ENCODE data around the gene CLHC1. TPM values are rescaled to one million over a fixed set of nuclear protein-coding genes. Genes with fewer than 3 reads are reported as not detected.

CLHC1 gene
- total and polyA plus RNA-seq, 10 of the 15 experiments (the other 5 are each of a cell fraction or from before 2014, with no cell fraction given), result 2.6 to 6.8 (median 4.7) TPM

DNA sequence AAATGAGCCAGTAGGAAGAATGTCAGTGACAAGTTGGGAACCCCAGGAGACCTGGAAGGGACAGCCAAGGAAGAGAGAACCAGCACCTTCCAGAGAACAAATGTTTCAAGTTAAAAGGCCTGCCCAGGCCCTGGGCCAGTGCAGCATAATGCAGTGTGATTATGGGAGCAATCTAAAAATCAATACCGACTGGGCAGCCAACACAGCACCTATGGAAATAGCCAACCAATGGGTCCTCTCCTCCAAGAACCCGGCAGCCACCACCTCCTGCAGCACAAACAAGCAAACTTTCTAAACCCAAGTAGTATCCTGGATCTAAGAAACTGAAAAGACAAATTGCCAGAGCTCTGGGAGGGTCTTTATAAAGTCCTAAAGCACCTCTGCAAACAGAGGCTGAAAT is 71.7 kb downstream of the CLHC1 start (continued):
- TF ChIP-seq BACH1 (IDR thresholded peaks at IDR 0.05; ENCODE audit: borderline replicate concordance) (no peak), RAD51 (IDR thresholded peaks at IDR 0.05) (no peak)

DNA sequence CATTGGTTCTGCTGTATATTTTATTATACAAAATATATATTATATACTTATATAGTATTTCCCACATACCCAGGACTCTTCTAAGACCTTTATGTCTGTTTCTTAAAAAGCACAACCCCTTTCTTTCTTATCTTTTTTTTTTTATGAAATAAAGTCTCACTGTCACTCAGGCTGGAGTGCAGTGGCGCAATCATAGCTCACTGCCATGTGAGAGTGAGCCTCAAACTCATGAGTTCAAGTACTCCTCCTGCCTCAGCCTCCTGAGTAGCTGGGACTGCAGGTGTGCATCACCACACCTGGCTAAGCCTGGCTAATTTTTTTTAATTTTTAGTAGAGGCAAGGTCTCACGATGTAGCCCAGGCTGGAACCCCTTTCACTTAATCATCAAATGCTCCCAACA is 72.3 kb downstream of the CLHC1 start:
- no TSS peak for BruUV-seq (replicated peaks)
- no peaks in the 10 kb centered on the region for H3K36me3 ChIP-seq (ENCODE audit: control insufficient read depth in 2 of 2, insufficient read depth in 2 of 2, low read length in 1 of 2)
- SMC1A ChIA-PET (ENCODE audit: uncharacterized antibody, unreplicated experiment), result interaction anchor here (0.6 to 3.1 kb wide), 10 partner anchors 9 to 280 kb away, joined by 4 to 15 read pairs (median 8); no protein-coding TSS in a partner anchor
- no peaks in the 10 kb centered on the region for H3K9me3 ChIP-seq (replicated peaks; ENCODE audit: control insufficient read depth, insufficient read depth, low read length)
- H2AFZ ChIP-seq (ENCODE audit: control insufficient read depth, low read depth, low read length), result no peak overlapping the region
- POLR2A ChIA-PET, result interaction anchor here (0.6 to 2.2 kb wide), 2 partner anchors 110 to 1389 kb away, joined by 3 to 6 read pairs; partner anchors contain the start of gene RTN4
- no peak overlapping the region for H3K4me3 ChIP-seq
- ATAC-seq, result no peak
- no peaks in the 10 kb centered on the region for H3K79me2 ChIP-seq (ENCODE audit: control insufficient read depth, insufficient read depth, low read length)
- no peak for FAIRE-seq
- TF ChIP-seq JUND (IDR thresholded peaks at IDR 0.05; ENCODE audit: low read depth, low read length), result no peak
- no peaks in the 10 kb centered on the region for H3K27me3 ChIP-seq (replicated peaks in 1 of 2; ENCODE audit: control insufficient read depth in 2 of 2, insufficient read depth in 2 of 2, low read length in 1 of 2)
- WGBS (ENCODE audit: insufficient coverage, insufficient replicate concordance, low lambda C conversion rate, missing lambda C conversion rate), result 75% methylated on average over 2 of the region's 2 CpGs
- H3K4me2 ChIP-seq (ENCODE audit: control insufficient read depth, insufficient read depth), result no peak overlapping the region
- H3K27ac ChIP-seq (ENCODE audit: control insufficient read depth, insufficient read depth), result no peak overlapping the region
- no peak for DNase-seq (ENCODE audit: low read depth, low spot score)
- intact Hi-C loops (cut with micrococcal nuclease; ENCODE audit: unreplicated experiment) (no loop called here), in situ Hi-C loops (cut with MboI) (no loop called here)
- H3K4me1 ChIP-seq (ENCODE audit: control insufficient read depth, insufficient read depth, low read length), result peaks cover 9% of the 10 kb centered on the region
- CTCF ChIA-PET, result interaction anchor here (1.0 to 1.8 kb wide), 4 partner anchors 9 to 1053 kb away, joined by 3 to 15 read pairs (median 4); no protein-coding TSS in a partner anchor
- RAD21 ChIA-PET (ENCODE audit: unreplicated experiment), result interaction anchor here (0.8 to 2.4 kb wide), 7 partner anchors 9 to 124 kb away, joined by 3 to 10 read pairs (median 6); partner anchors contain the start of gene RTN4
- no peaks in the 10 kb centered on the region for H4K20me1 ChIP-seq (ENCODE audit: control insufficient read depth, insufficient read depth)
- no peak overlapping the region for H3K9ac ChIP-seq (ENCODE audit: control insufficient read depth, insufficient read depth, low read length)

DNA sequence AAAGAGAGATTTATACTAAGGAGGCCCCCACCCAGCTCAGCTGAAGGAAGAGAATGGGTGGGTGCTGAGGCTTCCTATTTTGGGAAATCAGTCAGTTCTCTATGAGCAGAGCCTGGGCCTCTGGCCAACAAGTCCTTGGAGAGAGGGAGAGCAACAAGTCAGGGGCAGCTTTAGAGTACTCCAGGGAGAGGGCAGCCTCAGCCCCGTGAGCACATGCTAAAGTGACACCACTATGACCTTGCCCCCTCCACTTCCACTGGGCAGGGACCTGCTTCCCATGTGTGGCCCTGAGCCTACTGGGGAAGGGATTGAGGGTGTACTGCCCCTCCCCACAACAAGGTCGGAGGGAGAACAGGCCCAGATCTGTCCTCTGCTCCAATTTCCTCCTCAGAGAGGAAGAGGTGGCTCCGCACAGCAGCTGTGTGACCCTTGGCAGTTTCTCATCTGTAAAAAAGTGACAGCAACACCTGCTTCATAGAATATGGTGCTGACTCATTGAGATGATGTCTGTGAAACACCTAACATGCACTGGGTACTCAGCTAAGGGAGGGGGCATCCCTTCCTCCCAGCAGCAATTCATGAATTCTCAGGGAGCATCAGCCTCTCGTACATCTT is 72.9 kb downstream of the CLHC1 start:
- H3K4me3 ChIP-seq, result no peak overlapping the region
- in situ Hi-C loops (cut with MboI) (no loop called here), intact Hi-C loops (cut with micrococcal nuclease; ENCODE audit: unreplicated experiment) (no loop called here)
- FAIRE-seq (no peak), ATAC-seq (peak; percentile 71), DNase-seq (ENCODE audit: low read depth, low spot score) (no peak)
- ChIA-PET CTCF (interaction anchor here (1.0 to 1.8 kb wide), 4 partner anchors 9 to 1052 kb away, joined by 3 to 15 read pairs (median 4); no protein-coding TSS in a partner anchor), POLR2A (interaction anchor here (0.6 to 2.2 kb wide), 3 partner anchors 109 to 1389 kb away, joined by 3 to 10 read pairs (median 6); partner anchors contain the start of gene RTN4), SMC1A (ENCODE audit: uncharacterized antibody, unreplicated experiment) (interaction anchor here (0.6 to 3.1 kb wide), 13 partner anchors 8 to 280 kb away, joined by 3 to 15 read pairs (median 6); no protein-coding TSS in a partner anchor), RAD21 (ENCODE audit: unreplicated experiment) (interaction anchor here (0.8 to 2.4 kb wide), 7 partner anchors 9 to 124 kb away, joined by 3 to 10 read pairs (median 6); partner anchors contain the start of gene RTN4)
- H3K27ac ChIP-seq (ENCODE audit: control insufficient read depth, insufficient read depth), result peak overlapping the region; percentile 29; the same call in 1 of the 2 replicates
- H3K9me3 ChIP-seq (replicated peaks; ENCODE audit: control insufficient read depth, insufficient read depth, low read length), result no peaks in the 10 kb centered on the region
- no peaks in the 10 kb centered on the region for H3K27me3 ChIP-seq (replicated peaks in 1 of 2; ENCODE audit: control insufficient read depth in 2 of 2, insufficient read depth in 2 of 2, low read length in 1 of 2)
- H3K36me3 ChIP-seq (ENCODE audit: control insufficient read depth in 2 of 2, insufficient read depth in 2 of 2, low read length in 1 of 2), result no peaks in the 10 kb centered on the region
- H3K9ac ChIP-seq (ENCODE audit: control insufficient read depth, insufficient read depth, low read length), result no peak overlapping the region
- 35% methylated on average over 4 of the region's 4 CpGs for WGBS (ENCODE audit: insufficient coverage, insufficient replicate concordance, low lambda C conversion rate, missing lambda C conversion rate)
- H2AFZ ChIP-seq (ENCODE audit: control insufficient read depth, low read depth, low read length), result peak overlapping the region; percentile 66
- H3K4me2 ChIP-seq (ENCODE audit: control insufficient read depth, insufficient read depth), result peak overlapping the region; percentile 60
- H3K4me1 ChIP-seq (ENCODE audit: control insufficient read depth, insufficient read depth, low read length), result peaks cover 10% of the 10 kb centered on the region
- H4K20me1 ChIP-seq (ENCODE audit: control insufficient read depth, insufficient read depth), result no peaks in the 10 kb centered on the region
- BruUV-seq (replicated peaks), result no TSS peak
- no peaks in the 10 kb centered on the region for H3K79me2 ChIP-seq (ENCODE audit: control insufficient read depth, insufficient read depth, low read length)
- TF ChIP-seq, protein P1, sequence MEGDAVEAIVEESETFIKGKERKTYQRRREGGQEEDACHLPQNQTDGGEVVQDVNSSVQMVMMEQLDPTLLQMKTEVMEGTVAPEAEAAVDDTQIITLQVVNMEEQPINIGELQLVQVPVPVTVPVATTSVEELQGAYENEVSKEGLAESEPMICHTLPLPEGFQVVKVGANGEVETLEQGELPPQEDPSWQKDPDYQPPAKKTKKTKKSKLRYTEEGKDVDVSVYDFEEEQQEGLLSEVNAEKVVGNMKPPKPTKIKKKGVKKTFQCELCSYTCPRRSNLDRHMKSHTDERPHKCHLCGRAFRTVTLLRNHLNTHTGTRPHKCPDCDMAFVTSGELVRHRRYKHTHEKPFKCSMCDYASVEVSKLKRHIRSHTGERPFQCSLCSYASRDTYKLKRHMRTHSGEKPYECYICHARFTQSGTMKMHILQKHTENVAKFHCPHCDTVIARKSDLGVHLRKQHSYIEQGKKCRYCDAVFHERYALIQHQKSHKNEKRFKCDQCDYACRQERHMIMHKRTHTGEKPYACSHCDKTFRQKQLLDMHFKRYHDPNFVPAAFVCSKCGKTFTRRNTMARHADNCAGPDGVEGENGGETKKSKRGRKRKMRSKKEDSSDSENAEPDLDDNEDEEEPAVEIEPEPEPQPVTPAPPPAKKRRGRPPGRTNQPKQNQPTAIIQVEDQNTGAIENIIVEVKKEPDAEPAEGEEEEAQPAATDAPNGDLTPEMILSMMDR (IDR thresholded peaks at IDR 0.05 in 2 of 3, conservative IDR thresholded peaks at IDR 0.05 in 1 of 3; ENCODE audit: control insufficient read depth in 2 of 3, extremely low read depth in 1 of 3, insufficient read depth in 1 of 3, low read depth in 3 of 3, low read length in 3 of 3), result no peak
- TF ChIP-seq MTA2 (IDR thresholded peaks at IDR 0.05; ENCODE audit: low read depth) (peak; percentile 18; the same call in 1 of the 2 replicates), NBN (IDR thresholded peaks at IDR 0.05) (peak; percentile 31; the same call in 1 of the 2 replicates), CREM (IDR thresholded peaks at IDR 0.05; ENCODE audit: low read depth) (peak; percentile 46; the same call in 1 of the 2 replicates), IKZF2 (IDR thresholded peaks at IDR 0.05) (peak; percentile 34 to 36; a peak in 1 of 4 replicates), TAF1 (IDR thresholded peaks at IDR 0.05; ENCODE audit: borderline replicate concordance, low read depth, low read length) (no peak)
- TF ChIP-seq, protein P2, sequence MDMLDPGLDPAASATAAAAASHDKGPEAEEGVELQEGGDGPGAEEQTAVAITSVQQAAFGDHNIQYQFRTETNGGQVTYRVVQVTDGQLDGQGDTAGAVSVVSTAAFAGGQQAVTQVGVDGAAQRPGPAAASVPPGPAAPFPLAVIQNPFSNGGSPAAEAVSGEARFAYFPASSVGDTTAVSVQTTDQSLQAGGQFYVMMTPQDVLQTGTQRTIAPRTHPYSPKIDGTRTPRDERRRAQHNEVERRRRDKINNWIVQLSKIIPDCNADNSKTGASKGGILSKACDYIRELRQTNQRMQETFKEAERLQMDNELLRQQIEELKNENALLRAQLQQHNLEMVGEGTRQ (IDR thresholded peaks at IDR 0.05; ENCODE audit: borderline replicate concordance, low read depth, low read length), result no peak
